RWPE2 (cell line): ENCODE results near the gene ADAMTS7.
A peak's percentile ranks its signal among the peaks of the same experiment; 100 is the strongest.
"Not testable (repeated sequence)": the region's sequence is repeated elsewhere in the genome, so short reads cannot be mapped to it uniquely, and the experiment has no call there.

Source experiments
- ATAC-seq: fragments of 200-7000 bp; cut with Tn5 transposase; 3 replicates; pipeline ENCODE4 v1.9.1; 2021; ENCODE audit warnings: low read depth
- DNase-seq: peaks from one replicate; pipeline ENCODE4 v3.0.0-alpha.2; 2020; ENCODE audit warnings: low spot score
- H3K27ac ChIP-seq: fragments of 450-650 bp; 2 replicates; pipeline ENCODE4 v1.5.1; 2017; ENCODE audit warnings: mild to moderate bottlenecking; ENCODE audit not compliant: poor library complexity, severe bottlenecking
- H3K27me3 ChIP-seq: fragments of 250-450 bp; sonication (Bioruptor Pico); 2 replicates; pipeline ENCODE4 v1.5.1; 2021; ENCODE audit warnings: mild to moderate bottlenecking, moderate library complexity; ENCODE audit not compliant: insufficient read depth, poor library complexity, severe bottlenecking
- H3K36me3 ChIP-seq: fragments of 250-450 bp; sonication (Bioruptor Pico); 2 replicates; pipeline ENCODE4 v1.5.1; 2020; ENCODE audit warnings: low read depth, mild to moderate bottlenecking, moderate library complexity
- H3K4me1 ChIP-seq: fragments of 250-450 bp; sonication (Bioruptor Pico); 2 replicates; pipeline ENCODE4 v1.5.1; 2021; ENCODE audit warnings: mild to moderate bottlenecking, moderate library complexity; ENCODE audit not compliant: insufficient read depth, poor library complexity, severe bottlenecking
- H3K4me3 ChIP-seq: fragments of 250-450 bp; sonication (Bioruptor Pico); 2 replicates; pipeline ENCODE4 v1.5.1; 2021; ENCODE audit warnings: mild to moderate bottlenecking, moderate library complexity; ENCODE audit not compliant: severe bottlenecking
- H3K9me3 ChIP-seq: fragments of 250-450 bp; sonication (Bioruptor Pico); 2 replicates; pipeline ENCODE4 v1.5.1; 2021; ENCODE audit warnings: mild to moderate bottlenecking, moderate library complexity; ENCODE audit not compliant: severe bottlenecking
- TF ChIP-seq, protein P1 (sequence below): fragments of 450-650 bp; IDR thresholded peaks from one replicate; pipeline ENCODE4 v1.5.1; 2017; ENCODE audit warnings: mild to moderate bottlenecking, moderate library complexity; ENCODE audit not compliant: poor library complexity, severe bottlenecking

The ADAMTS7 gene

DNA sequence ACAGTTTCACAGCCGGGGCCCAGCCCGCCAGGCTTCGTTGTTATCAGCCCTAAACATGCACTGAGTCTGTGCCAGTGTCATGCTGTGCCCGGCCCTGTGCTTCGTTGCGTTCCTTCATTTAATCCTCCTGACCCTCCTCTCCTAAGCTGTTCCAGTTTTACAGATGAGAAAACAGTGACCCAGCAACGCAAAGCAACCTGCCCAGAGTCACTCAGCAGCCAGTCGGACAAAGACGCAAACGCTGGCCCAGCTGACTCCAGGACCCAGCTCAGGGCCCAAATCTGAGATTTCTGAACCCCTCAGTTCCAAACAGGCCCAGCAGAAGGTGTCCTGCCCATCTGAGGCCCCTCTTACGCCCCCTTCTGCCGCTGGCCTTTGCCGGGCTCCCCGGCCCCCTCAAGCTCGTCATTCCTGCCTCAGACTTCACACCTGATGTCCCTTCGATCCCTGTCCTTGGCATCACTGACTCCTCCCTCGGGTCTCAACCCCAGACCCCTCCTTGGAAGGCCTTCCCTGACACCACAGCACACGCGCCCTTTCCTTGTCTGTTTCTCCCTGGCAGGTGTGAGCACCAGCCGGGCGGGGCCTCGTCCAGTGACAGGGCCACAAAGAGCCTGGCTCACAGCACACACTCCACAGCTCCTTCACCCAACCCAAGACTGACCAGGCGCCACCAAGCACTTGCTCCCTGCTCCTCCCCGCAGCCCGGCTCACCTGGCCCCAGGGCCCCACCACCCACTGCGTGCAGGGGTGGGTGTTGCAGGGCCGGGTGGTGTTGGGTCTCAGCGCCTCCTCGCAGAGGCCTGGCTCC lies 48.1 kb downstream of the ADAMTS7 start:
- DNase-seq: peak; percentile 54
- Histone ChIP-seq H3K4me3 (no peak overlapping the region), H3K27ac (no peak overlapping the region), H3K4me1 (no peaks in the 10 kb centered on the region), H3K9me3 (no peaks in the 10 kb centered on the region), H3K36me3 (no peaks in the 10 kb centered on the region), H3K27me3 (no peaks in the 10 kb centered on the region)
- no peak for ATAC-seq
- TF ChIP-seq, protein P1, sequence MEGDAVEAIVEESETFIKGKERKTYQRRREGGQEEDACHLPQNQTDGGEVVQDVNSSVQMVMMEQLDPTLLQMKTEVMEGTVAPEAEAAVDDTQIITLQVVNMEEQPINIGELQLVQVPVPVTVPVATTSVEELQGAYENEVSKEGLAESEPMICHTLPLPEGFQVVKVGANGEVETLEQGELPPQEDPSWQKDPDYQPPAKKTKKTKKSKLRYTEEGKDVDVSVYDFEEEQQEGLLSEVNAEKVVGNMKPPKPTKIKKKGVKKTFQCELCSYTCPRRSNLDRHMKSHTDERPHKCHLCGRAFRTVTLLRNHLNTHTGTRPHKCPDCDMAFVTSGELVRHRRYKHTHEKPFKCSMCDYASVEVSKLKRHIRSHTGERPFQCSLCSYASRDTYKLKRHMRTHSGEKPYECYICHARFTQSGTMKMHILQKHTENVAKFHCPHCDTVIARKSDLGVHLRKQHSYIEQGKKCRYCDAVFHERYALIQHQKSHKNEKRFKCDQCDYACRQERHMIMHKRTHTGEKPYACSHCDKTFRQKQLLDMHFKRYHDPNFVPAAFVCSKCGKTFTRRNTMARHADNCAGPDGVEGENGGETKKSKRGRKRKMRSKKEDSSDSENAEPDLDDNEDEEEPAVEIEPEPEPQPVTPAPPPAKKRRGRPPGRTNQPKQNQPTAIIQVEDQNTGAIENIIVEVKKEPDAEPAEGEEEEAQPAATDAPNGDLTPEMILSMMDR: no peak

DNA sequence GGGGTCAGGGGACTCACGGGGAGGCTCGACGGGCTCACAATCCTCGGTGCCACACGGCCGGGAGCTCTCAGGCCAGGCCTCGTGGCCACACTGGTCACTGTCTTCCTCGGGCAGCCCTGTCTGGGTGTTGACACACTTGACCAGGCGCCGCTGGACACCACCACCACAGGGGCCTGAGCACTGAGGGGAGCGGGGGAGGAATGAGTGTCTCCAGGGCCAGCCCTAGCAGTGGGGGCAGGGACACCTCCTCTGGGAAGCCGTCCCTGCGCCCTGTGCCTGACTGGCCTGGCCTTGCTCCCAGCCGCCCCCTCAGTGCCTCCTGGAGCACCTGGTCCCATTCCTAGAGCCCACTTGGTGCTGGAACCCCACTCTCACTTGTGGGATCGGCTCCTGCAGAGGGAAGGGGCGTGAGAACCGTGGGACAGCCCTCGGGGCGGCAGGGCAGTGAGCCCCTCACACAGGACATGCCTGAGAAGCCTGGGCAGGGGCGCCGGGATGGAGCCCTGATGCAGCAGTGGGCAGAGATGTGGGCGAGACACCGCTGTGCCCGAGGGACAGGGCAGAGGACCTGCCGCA lies 48.8 kb downstream of the ADAMTS7 start:
- ATAC-seq, H3K9me3 ChIP-seq, H3K27ac ChIP-seq, DNase-seq, H3K27me3 ChIP-seq, H3K4me1 ChIP-seq, H3K36me3 ChIP-seq, H3K4me3 ChIP-seq: not testable (repeated sequence)

DNA sequence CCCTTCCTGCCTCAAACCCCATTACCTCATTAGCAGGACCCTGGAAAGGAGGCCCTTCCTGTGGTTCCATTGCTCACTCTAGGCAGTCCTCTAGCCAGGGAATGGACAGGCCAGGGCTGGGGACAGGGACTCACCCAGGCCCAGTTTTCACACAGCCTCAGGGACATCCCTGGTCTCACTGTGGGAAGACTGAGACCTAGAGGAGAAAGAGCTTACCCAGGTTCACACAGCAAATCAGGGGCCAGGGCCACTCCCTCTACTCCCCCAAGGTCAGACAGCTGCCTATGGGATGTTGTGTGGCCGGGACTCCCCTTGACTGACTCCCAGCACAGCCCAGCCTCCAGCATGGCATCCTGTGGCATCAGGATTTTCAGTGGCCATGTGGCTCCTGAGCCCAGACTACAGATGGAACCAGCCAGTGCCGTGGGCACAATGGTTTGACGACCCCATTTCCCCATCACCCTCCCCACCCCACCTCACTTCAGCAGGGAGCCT lies 49.3 kb downstream of the ADAMTS7 start:
- ATAC-seq (no peak), DNase-seq (peak; percentile 55)
- no peaks in the 10 kb centered on the region for H3K36me3 ChIP-seq
- no peaks in the 10 kb centered on the region for H3K27me3 ChIP-seq
- no peak overlapping the region for H3K27ac ChIP-seq
- no peaks in the 10 kb centered on the region for H3K9me3 ChIP-seq
- TF ChIP-seq, protein P1: no peak
- H3K4me1 ChIP-seq: peaks cover 7% of the 10 kb centered on the region
- no peak overlapping the region for H3K4me3 ChIP-seq

DNA sequence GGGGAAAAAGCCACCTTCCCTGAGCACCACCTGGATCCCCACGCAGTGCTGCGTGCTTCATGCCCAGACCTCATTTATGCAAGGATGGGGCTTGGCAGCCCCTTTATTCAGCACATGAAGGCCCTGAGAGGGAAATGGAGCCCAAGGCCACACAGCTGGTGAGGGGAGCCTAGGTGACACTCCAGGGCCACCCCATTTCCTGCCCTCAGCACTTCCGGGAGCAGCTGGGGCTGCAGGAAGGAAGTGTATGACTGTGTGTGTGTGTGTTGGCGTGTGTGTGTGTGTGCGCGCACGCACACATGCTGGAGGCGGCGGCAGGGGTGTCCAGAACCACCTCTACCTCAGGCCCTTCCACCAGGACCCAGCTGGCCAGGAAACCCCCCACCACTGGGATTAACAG lies 49.8 kb downstream of the ADAMTS7 start:
- DNase-seq, H3K27me3 ChIP-seq, H3K4me3 ChIP-seq, H3K27ac ChIP-seq, H3K36me3 ChIP-seq, ATAC-seq, H3K9me3 ChIP-seq: not testable (repeated sequence)
- H3K4me1 ChIP-seq: peaks cover 10% of the 10 kb centered on the region

DNA sequence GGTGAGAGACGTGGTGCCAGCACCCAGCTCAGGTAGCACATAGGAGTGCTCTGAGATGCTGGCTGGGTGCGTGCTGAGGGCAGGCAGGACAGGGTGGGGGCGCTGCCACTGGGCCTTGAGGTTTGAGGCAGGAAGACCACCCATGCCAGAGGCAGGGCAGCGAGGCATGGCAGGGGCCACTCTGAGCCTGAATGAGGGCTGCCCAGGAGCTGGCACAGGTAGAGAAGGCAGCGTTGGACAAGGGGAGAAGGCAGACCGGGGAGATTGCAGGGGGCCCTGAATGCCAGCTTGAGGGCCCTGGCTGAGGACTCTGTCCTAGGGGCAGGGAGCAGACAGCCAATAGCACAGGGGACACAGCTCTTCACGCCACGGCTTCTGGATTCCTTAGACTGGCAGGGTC lies 50.2 kb downstream of the ADAMTS7 start:
- ATAC-seq: no peak
- H3K27me3 ChIP-seq: no peaks in the 10 kb centered on the region
- TF ChIP-seq, protein P1: no peak
- peak; percentile 68 for DNase-seq
- no peaks in the 10 kb centered on the region for H3K36me3 ChIP-seq
- H3K9me3 ChIP-seq: no peaks in the 10 kb centered on the region
- H3K27ac ChIP-seq: no peak overlapping the region
- H3K4me1 ChIP-seq: peaks cover 10% of the 10 kb centered on the region
- no peak overlapping the region for H3K4me3 ChIP-seq

DNA sequence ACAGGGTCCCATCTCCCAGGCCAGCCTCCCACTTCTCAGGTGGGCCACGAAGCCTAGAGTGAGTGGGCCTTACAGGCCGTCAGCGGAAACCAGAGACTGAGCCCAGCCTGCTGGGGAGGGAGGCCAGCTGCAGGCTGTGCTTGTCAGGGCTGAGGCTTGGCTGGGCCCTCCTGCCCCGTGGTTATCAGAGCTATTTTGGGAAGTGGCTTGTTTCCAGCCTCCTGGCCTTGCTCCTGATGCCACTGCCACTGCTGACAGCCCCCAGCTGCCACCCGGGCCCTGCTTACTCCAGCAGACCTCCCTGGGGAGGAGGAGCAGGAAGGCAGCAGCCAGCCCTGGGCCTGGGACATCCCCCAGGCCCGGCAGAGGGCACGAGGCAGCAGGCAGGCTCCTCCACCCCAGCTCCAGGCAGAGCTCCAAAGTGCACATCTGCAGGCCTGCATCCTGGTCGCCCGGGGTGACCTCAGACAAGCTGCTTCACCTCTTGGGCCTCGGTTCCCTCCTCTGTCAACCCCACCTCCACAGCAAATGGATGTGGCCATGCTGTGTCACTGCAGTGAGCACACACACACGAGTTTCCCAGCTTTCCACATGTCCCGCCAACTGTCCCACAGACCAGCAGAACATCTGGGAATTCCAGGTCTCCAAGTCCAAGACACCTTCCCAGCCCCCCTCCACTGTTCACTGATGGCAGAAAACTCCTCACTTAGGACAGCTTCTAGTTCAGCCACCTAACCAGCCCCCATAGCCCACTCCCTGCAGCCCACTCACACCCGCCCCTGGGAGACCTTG lies 51.0 kb downstream of the ADAMTS7 start:
- H3K4me3 ChIP-seq, H3K36me3 ChIP-seq, H3K27ac ChIP-seq, H3K27me3 ChIP-seq, ATAC-seq, H3K9me3 ChIP-seq: not testable (repeated sequence)
- DNase-seq: peak; percentile 53
- H3K4me1 ChIP-seq: peaks cover 15% of the 10 kb centered on the region

DNA sequence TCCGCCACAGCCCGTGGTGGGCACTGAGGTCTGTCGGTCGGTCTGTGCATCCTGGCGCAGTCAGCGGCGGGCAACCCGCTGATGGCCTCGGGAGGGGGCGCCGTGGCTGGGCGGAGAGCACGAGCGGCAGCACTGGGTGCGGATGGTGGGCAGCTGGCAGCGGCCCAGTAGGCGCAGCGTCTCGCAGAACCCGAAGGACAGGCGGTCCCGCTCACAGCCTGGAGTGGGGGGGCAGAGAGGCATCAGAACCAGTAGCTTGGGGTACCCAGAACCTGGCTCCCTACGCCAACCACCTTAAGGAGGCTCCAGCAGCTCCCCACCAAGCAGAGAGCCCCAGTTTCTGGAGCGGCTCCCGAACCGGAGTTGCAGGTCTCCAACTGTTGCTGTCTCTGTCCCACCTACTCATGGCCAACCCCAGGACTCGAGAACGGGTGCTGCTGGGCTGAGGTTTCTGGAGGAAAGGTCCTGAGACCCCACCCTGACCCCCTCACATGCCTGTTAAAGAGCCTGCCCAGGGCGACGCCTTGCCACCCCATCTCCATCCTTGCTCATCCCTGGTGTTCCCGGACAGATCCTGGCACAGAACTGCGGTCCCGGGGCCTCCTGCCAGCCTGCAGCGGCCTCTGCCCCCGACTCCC lies 51.8 kb downstream of the ADAMTS7 start:
- not testable (repeated sequence) for H3K4me3 ChIP-seq, H3K27me3 ChIP-seq, ATAC-seq, H3K27ac ChIP-seq, H3K9me3 ChIP-seq, H3K36me3 ChIP-seq
- H3K4me1 ChIP-seq: peaks cover 15% of the 10 kb centered on the region
- DNase-seq: peak; percentile 69
